Mesendoderm (in vitro differentiated cells): Measurements from ENCODE around the gene DLG2.

Source experiments
- DNase-seq: peaks from one replicate; pipeline ENCODE4 v3.0.0; 2013
- H2AK5ac ChIP-seq: 2 replicates; pipeline ENCODE4 v1.6.1; 2013; ENCODE audit warnings: low read length, inconsistent platforms
- H2BK120ac ChIP-seq: 2 replicates; pipeline ENCODE4 v1.6.1; 2013; ENCODE audit warnings: low read depth, mild to moderate bottlenecking, low read length, moderate library complexity, mixed read lengths
- H2BK15ac ChIP-seq: replicated peaks from 2 replicates; pipeline ENCODE4 v1.6.1; 2013; ENCODE audit warnings: low read depth, mild to moderate bottlenecking, moderate library complexity
- H2BK5ac ChIP-seq: 2 replicates; pipeline ENCODE4 v1.6.1; 2013; ENCODE audit warnings: low read length, inconsistent platforms
- H3K18ac ChIP-seq: 2 replicates; pipeline ENCODE4 v1.6.1; 2013; ENCODE audit warnings: mild to moderate bottlenecking, low read length, mixed read lengths
- H3K23ac ChIP-seq: one replicate; pipeline ENCODE4 v1.6.1; 2013; ENCODE audit warnings: low read length
- H3K27ac ChIP-seq: 2 replicates; pipeline ENCODE4 v1.5.1; 2013; ENCODE audit warnings: low read depth, mild to moderate bottlenecking, inconsistent platforms, low read length, moderate library complexity
- H3K27me3 ChIP-seq: 2 replicates; pipeline ENCODE4 v1.6.1; 2013; ENCODE audit warnings: low read length, control low read depth, mild to moderate bottlenecking, inconsistent platforms; ENCODE audit not compliant: insufficient read depth, poor library complexity
- H3K36me3 ChIP-seq: 2 replicates; pipeline ENCODE4 v1.6.1; 2013; ENCODE audit warnings: low read length, inconsistent platforms; ENCODE audit not compliant: control insufficient read depth, insufficient read depth
- H3K4ac ChIP-seq: one replicate; pipeline ENCODE4 v1.6.1; 2013; ENCODE audit warnings: low read depth, mild to moderate bottlenecking, low read length, moderate library complexity
- H3K4me1 ChIP-seq: 2 replicates; pipeline ENCODE4 v1.6.1; 2013; ENCODE audit warnings: low read depth, low read length, inconsistent platforms; ENCODE audit not compliant: control insufficient read depth
- H3K4me2 ChIP-seq: 2 replicates; pipeline ENCODE4 v1.6.1; 2013; ENCODE audit warnings: low read length
- H3K4me3 ChIP-seq: 2 replicates; pipeline ENCODE4 v1.5.1; 2013; ENCODE audit warnings: mild to moderate bottlenecking, low read length
- H3K56ac ChIP-seq: one replicate; pipeline ENCODE4 v1.6.1; 2013; ENCODE audit warnings: low read length
- H3K79me1 ChIP-seq: 2 replicates; pipeline ENCODE4 v1.6.1; 2013; ENCODE audit warnings: low read length, inconsistent platforms
- H3K79me2 ChIP-seq: 2 replicates; pipeline ENCODE4 v1.6.1; 2013; ENCODE audit warnings: mild to moderate bottlenecking, low read length; ENCODE audit not compliant: control insufficient read depth, insufficient read depth
- H3K9ac ChIP-seq: 2 replicates; pipeline ENCODE4 v1.6.1; 2013; ENCODE audit warnings: low read length, inconsistent platforms
- H4K5ac ChIP-seq: one replicate; pipeline ENCODE4 v1.6.1; 2013; ENCODE audit warnings: low read length
- H4K8ac ChIP-seq: one replicate; pipeline ENCODE4 v1.6.1; 2013; ENCODE audit warnings: low read depth, mild to moderate bottlenecking, control low read depth, low read length, moderate library complexity
- WGBS: extraction: QIAGEN DNeasy Blood & Tissue Kit; methylation state at CpG from one replicate; pipeline ENCODE4 v1.1.7; 2013; ENCODE audit warnings: low lambda C conversion rate, missing lambda C conversion rate; ENCODE audit not compliant: insufficient coverage; ENCODE audit errors: extremely low coverage; 5-methylcytosine and 5-hydroxymethylcytosine counted together

DLG2 gene

GRCh38 chr11:84188521-84188920, 1438.6 kb downstream of the DLG2 start:
- WGBS: no CpG with 5 or more reads among the region's 1 CpG

GRCh38 chr11:84173078-84173477, 1454.1 kb downstream of the DLG2 start:
- H3K23ac ChIP-seq: no peak overlapping the region
- no peaks in the 10 kb centered on the region for H3K79me2 ChIP-seq
- H3K27me3 ChIP-seq: no peaks in the 10 kb centered on the region
- no peak overlapping the region for H2BK15ac ChIP-seq
- H4K8ac ChIP-seq: no peak overlapping the region
- no peak overlapping the region for H3K18ac ChIP-seq
- H4K5ac ChIP-seq: no peak overlapping the region
- no peaks in the 10 kb centered on the region for H3K36me3 ChIP-seq
- no peak overlapping the region for H3K9ac ChIP-seq
- H3K56ac ChIP-seq: no peak overlapping the region
- H3K4me1 ChIP-seq: no peaks in the 10 kb centered on the region
- H3K4me3 ChIP-seq: no peak overlapping the region
- H3K4me2 ChIP-seq: no peak overlapping the region
- no peak overlapping the region for H2AK5ac ChIP-seq
- no peak overlapping the region for H3K27ac ChIP-seq
- H2BK120ac ChIP-seq: no peak overlapping the region
- no peak overlapping the region for H2BK5ac ChIP-seq
- no peaks in the 10 kb centered on the region for H3K79me1 ChIP-seq
- DNase-seq: no peak
- H3K4ac ChIP-seq: no peak overlapping the region

More at GRCh38 chr11:84188521-84188920, 1438.6 kb downstream of the DLG2 start:
- H3K4me2 ChIP-seq: no peak overlapping the region
- H3K79me1 ChIP-seq: no peaks in the 10 kb centered on the region
- H3K27ac ChIP-seq: no peak overlapping the region
- no peak overlapping the region for H3K4ac ChIP-seq
- no peaks in the 10 kb centered on the region for H3K4me1 ChIP-seq
- H3K4me3 ChIP-seq: no peak overlapping the region
- H2BK120ac ChIP-seq: no peak overlapping the region
- H3K23ac ChIP-seq: no peak overlapping the region
- H4K5ac ChIP-seq: no peak overlapping the region
- DNase-seq: no peak
- no peak overlapping the region for H4K8ac ChIP-seq
- H3K36me3 ChIP-seq: no peaks in the 10 kb centered on the region
- no peak overlapping the region for H3K9ac ChIP-seq
- H3K18ac ChIP-seq: no peak overlapping the region
- H2AK5ac ChIP-seq: no peak overlapping the region
- no peak overlapping the region for H2BK5ac ChIP-seq
- no peak overlapping the region for H2BK15ac ChIP-seq
- no peaks in the 10 kb centered on the region for H3K27me3 ChIP-seq
- H3K79me2 ChIP-seq: no peaks in the 10 kb centered on the region
- no peak overlapping the region for H3K56ac ChIP-seq

GRCh38 chr11:84165139-84165538, 1462.0 kb downstream of the DLG2 start:
- H2BK15ac ChIP-seq: no peak overlapping the region
- no peaks in the 10 kb centered on the region for H3K27me3 ChIP-seq
- no CpG with 5 or more reads among the region's 2 CpGs for WGBS
- no peak overlapping the region for H2AK5ac ChIP-seq
- no peak overlapping the region for H2BK5ac ChIP-seq
- no peak overlapping the region for H3K9ac ChIP-seq
- no peak overlapping the region for H3K4me3 ChIP-seq
- H4K5ac ChIP-seq: no peak overlapping the region
- H3K18ac ChIP-seq: no peak overlapping the region
- no peak overlapping the region for H3K23ac ChIP-seq
- H3K79me1 ChIP-seq: no peaks in the 10 kb centered on the region
- H3K79me2 ChIP-seq: no peaks in the 10 kb centered on the region
- no peak overlapping the region for H4K8ac ChIP-seq
- no peak overlapping the region for H3K4me2 ChIP-seq
- H3K27ac ChIP-seq: no peak overlapping the region
- H3K4me1 ChIP-seq: no peaks in the 10 kb centered on the region
- no peak overlapping the region for H3K56ac ChIP-seq
- H2BK120ac ChIP-seq: no peak overlapping the region
- no peaks in the 10 kb centered on the region for H3K36me3 ChIP-seq
- no peak overlapping the region for H3K4ac ChIP-seq
- no peak for DNase-seq

- H3K27me3 ChIP-seq: no peaks in the 10 kb centered on the region
- H3K79me1 ChIP-seq: no peaks in the 10 kb centered on the region
- WGBS: no CpG with 5 or more reads among the region's 2 CpGs
- H3K4me3 ChIP-seq: no peak overlapping the region
- no peak overlapping the region for H3K56ac ChIP-seq
- no peak overlapping the region for H2AK5ac ChIP-seq
- H3K79me2 ChIP-seq: no peaks in the 10 kb centered on the region
- H3K23ac ChIP-seq: no peak overlapping the region
- H3K18ac ChIP-seq: no peak overlapping the region
- no peak overlapping the region for H3K27ac ChIP-seq
- no peaks in the 10 kb centered on the region for H3K36me3 ChIP-seq
- H3K9ac ChIP-seq: no peak overlapping the region
- no peak for DNase-seq
- H4K8ac ChIP-seq: no peak overlapping the region
- H2BK15ac ChIP-seq: no peak overlapping the region
- no peak overlapping the region for H4K5ac ChIP-seq
- no peak overlapping the region for H3K4me2 ChIP-seq
- H2BK5ac ChIP-seq: no peak overlapping the region
- no peak overlapping the region for H2BK120ac ChIP-seq
- no peak overlapping the region for H3K4ac ChIP-seq
- H3K4me1 ChIP-seq: no peaks in the 10 kb centered on the region
Measured at GRCh38 chr11:84164728-84165127, 1462.4 kb downstream of the DLG2 start.

GRCh38 chr11:84163116-84163515, 1464.0 kb downstream of the DLG2 start:
- no peaks in the 10 kb centered on the region for H3K79me2 ChIP-seq
- no peaks in the 10 kb centered on the region for H3K27me3 ChIP-seq
- H3K56ac ChIP-seq: no peak overlapping the region
- H3K79me1 ChIP-seq: no peaks in the 10 kb centered on the region
- no peak overlapping the region for H3K18ac ChIP-seq
- H3K9ac ChIP-seq: no peak overlapping the region
- no peak overlapping the region for H2BK5ac ChIP-seq
- no peak overlapping the region for H3K4ac ChIP-seq
- DNase-seq: no peak
- H2BK120ac ChIP-seq: no peak overlapping the region
- no peak overlapping the region for H4K8ac ChIP-seq
- no peaks in the 10 kb centered on the region for H3K36me3 ChIP-seq
- H3K4me1 ChIP-seq: no peaks in the 10 kb centered on the region
- no peak overlapping the region for H4K5ac ChIP-seq
- H3K4me3 ChIP-seq: no peak overlapping the region
- no peak overlapping the region for H3K27ac ChIP-seq
- H2BK15ac ChIP-seq: no peak overlapping the region
- H2AK5ac ChIP-seq: no peak overlapping the region
- H3K23ac ChIP-seq: no peak overlapping the region
- no peak overlapping the region for H3K4me2 ChIP-seq

- H2BK5ac ChIP-seq: no peak overlapping the region
- no peak overlapping the region for H3K4me3 ChIP-seq
- no peak overlapping the region for H4K5ac ChIP-seq
- H3K36me3 ChIP-seq: no peaks in the 10 kb centered on the region
- no peak overlapping the region for H3K4me2 ChIP-seq
- H3K4me1 ChIP-seq: no peaks in the 10 kb centered on the region
- no peak overlapping the region for H2BK15ac ChIP-seq
- no peak overlapping the region for H3K27ac ChIP-seq
- no peaks in the 10 kb centered on the region for H3K79me1 ChIP-seq
- no CpG with 5 or more reads among the region's 3 CpGs for WGBS
- H3K56ac ChIP-seq: no peak overlapping the region
- H3K23ac ChIP-seq: no peak overlapping the region
- no peak overlapping the region for H2AK5ac ChIP-seq
- H3K9ac ChIP-seq: no peak overlapping the region
- no peak overlapping the region for H2BK120ac ChIP-seq
- H4K8ac ChIP-seq: no peak overlapping the region
- H3K27me3 ChIP-seq: no peaks in the 10 kb centered on the region
- no peak overlapping the region for H3K4ac ChIP-seq
- no peak for DNase-seq
- no peak overlapping the region for H3K18ac ChIP-seq
- no peaks in the 10 kb centered on the region for H3K79me2 ChIP-seq
Measured at GRCh38 chr11:84157639-84158038, 1469.5 kb downstream of the DLG2 start.
